ENCODE measurements around the gene MPPED2. TPM values are rescaled to one million over a fixed set of nuclear protein-coding genes. Genes with fewer than 3 reads are reported as not detected.

Gene MPPED2
- total and polyA plus RNA-seq, 2 donors from 2014 or later, result 10.8 to 12.9 TPM

DNA sequence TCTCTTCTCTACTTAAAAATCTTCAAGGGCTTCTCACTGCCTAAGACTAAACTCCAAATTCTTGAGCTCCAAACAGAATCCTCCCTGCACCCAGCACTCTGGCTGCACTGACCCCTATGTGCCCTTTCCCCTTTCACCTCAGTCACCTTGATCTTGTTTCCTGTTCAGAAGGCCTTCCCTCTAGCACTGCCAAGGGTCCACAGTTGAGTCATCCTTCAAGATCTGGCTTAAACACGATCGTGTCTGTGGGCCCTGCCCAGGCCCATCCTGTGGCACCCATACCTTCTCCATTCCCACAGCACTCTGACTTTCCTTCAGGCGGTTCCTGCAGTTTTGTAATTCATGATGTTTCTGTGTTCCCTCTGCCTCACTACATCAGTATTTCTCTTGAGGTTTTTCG is 134.0 kb downstream of the MPPED2 start:
- H3K4me1 ChIP-seq (ENCODE audit: control insufficient read depth in 2 of 3, insufficient read depth in 2 of 3, low read depth in 1 of 3, low read length in 3 of 3), result peaks cover 0 to 8% (median 7%) of the 10 kb centered on the region in 3 donors
- intact Hi-C loops (cut with DNase I), result no loop called here
- no peaks in the 10 kb centered on the region for H3K9me3 ChIP-seq (ENCODE audit: control insufficient read depth in 2 of 3, insufficient read depth in 1 of 3, low read length in 3 of 3)
- H3K4me3 ChIP-seq (ENCODE audit: low read length in 3 of 3), result no peak overlapping the region
- FAIRE-seq (no peak), DNase-seq (no peak)
- H3K9ac ChIP-seq (ENCODE audit: low read length in 3 of 3), result no peak overlapping the region
- no peak overlapping the region for H3K27ac ChIP-seq (ENCODE audit: low read depth in 2 of 2, low read length in 2 of 2)
- H3K36me3 ChIP-seq (ENCODE audit: control insufficient read depth in 2 of 3, insufficient read depth in 3 of 3, low read length in 3 of 3), result no peaks in the 10 kb centered on the region
- TF ChIP-seq, protein P1, sequence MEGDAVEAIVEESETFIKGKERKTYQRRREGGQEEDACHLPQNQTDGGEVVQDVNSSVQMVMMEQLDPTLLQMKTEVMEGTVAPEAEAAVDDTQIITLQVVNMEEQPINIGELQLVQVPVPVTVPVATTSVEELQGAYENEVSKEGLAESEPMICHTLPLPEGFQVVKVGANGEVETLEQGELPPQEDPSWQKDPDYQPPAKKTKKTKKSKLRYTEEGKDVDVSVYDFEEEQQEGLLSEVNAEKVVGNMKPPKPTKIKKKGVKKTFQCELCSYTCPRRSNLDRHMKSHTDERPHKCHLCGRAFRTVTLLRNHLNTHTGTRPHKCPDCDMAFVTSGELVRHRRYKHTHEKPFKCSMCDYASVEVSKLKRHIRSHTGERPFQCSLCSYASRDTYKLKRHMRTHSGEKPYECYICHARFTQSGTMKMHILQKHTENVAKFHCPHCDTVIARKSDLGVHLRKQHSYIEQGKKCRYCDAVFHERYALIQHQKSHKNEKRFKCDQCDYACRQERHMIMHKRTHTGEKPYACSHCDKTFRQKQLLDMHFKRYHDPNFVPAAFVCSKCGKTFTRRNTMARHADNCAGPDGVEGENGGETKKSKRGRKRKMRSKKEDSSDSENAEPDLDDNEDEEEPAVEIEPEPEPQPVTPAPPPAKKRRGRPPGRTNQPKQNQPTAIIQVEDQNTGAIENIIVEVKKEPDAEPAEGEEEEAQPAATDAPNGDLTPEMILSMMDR (IDR thresholded peaks at IDR 0.05; ENCODE audit: borderline replicate concordance, extremely low read depth, insufficient read depth), result no peak
- no peaks in the 10 kb centered on the region for H3K27me3 ChIP-seq (ENCODE audit: control insufficient read depth, insufficient read depth, low read length)

DNA sequence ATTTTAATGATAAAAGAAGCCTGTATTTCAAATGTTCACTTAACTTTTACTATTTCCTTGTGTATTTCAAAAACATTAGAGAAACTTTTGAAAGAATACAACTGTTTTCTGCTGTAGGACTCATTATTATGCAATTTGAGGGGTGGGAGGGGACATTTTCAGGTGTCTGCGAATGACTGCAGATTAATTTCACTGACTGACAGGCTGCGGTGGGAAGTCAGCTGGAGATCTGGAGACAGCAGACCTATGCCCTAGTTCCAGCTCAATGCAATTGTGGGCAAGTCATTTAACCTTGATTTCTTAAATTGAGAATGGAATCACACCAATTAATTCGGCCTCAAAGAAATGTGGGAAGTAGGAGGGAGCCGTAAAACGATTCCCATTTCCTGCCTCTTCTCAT is 134.5 kb downstream of the MPPED2 start:
- Histone ChIP-seq H3K27me3 (ENCODE audit: control insufficient read depth, insufficient read depth, low read length) (no peaks in the 10 kb centered on the region), H3K36me3 (ENCODE audit: control insufficient read depth in 2 of 3, insufficient read depth in 3 of 3, low read length in 3 of 3) (no peaks in the 10 kb centered on the region), H3K9me3 (ENCODE audit: control insufficient read depth in 2 of 3, insufficient read depth in 1 of 3, low read length in 3 of 3) (no peaks in the 10 kb centered on the region), H3K9ac (ENCODE audit: low read length in 3 of 3) (no peak overlapping the region), H3K27ac (ENCODE audit: low read depth in 2 of 2, low read length in 2 of 2) (no peak overlapping the region), H3K4me3 (ENCODE audit: low read length in 3 of 3) (no peak overlapping the region), H3K4me1 (ENCODE audit: control insufficient read depth in 2 of 3, insufficient read depth in 2 of 3, low read depth in 1 of 3, low read length in 3 of 3) (peaks cover 0 to 8% (median 7%) of the 10 kb centered on the region in 3 donors)
- FAIRE-seq, result no peak
- intact Hi-C loops (cut with DNase I), result no loop called here
- DNase-seq, result peak in 2 of 5 donors; percentile 20 to 22
- TF ChIP-seq, protein P1 (IDR thresholded peaks at IDR 0.05; ENCODE audit: borderline replicate concordance, extremely low read depth, insufficient read depth), result no peak

DNA sequence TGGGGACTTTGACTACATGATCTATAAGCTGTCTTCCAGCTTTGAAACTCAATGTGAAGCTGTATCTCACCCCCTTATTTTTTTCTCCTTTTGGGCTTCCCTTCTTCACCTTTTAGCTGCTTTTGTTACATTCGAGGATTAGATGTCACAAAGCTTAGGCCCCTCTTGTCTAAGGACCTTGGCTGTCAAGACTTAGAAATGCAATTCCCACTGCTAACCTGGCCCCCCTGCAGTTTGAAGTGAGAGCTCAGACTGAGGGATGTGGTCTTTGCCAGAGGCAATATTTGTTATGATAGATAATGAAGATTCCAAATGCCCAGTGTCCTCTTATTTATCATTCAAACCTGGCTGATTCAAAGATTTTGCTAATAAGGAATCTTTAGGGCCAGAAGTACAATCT is 135.0 kb downstream of the MPPED2 start:
- Histone ChIP-seq H3K27me3 (ENCODE audit: control insufficient read depth, insufficient read depth, low read length) (no peaks in the 10 kb centered on the region), H3K9ac (ENCODE audit: low read length in 3 of 3) (no peak overlapping the region), H3K4me1 (ENCODE audit: control insufficient read depth in 2 of 3, insufficient read depth in 2 of 3, low read depth in 1 of 3, low read length in 3 of 3) (peaks cover 0 to 8% (median 7%) of the 10 kb centered on the region in 3 donors), H3K9me3 (ENCODE audit: control insufficient read depth in 2 of 3, insufficient read depth in 1 of 3, low read length in 3 of 3) (no peaks in the 10 kb centered on the region), H3K36me3 (ENCODE audit: control insufficient read depth in 2 of 3, insufficient read depth in 3 of 3, low read length in 3 of 3) (no peaks in the 10 kb centered on the region), H3K27ac (ENCODE audit: low read depth in 2 of 2, low read length in 2 of 2) (no peak overlapping the region), H3K4me3 (ENCODE audit: low read length in 3 of 3) (no peak overlapping the region)
- TF ChIP-seq, protein P1 (IDR thresholded peaks at IDR 0.05; ENCODE audit: borderline replicate concordance, extremely low read depth, insufficient read depth), result no peak
- no peak for FAIRE-seq
- no peak for DNase-seq
- intact Hi-C loops (cut with DNase I), result no loop called here

DNA sequence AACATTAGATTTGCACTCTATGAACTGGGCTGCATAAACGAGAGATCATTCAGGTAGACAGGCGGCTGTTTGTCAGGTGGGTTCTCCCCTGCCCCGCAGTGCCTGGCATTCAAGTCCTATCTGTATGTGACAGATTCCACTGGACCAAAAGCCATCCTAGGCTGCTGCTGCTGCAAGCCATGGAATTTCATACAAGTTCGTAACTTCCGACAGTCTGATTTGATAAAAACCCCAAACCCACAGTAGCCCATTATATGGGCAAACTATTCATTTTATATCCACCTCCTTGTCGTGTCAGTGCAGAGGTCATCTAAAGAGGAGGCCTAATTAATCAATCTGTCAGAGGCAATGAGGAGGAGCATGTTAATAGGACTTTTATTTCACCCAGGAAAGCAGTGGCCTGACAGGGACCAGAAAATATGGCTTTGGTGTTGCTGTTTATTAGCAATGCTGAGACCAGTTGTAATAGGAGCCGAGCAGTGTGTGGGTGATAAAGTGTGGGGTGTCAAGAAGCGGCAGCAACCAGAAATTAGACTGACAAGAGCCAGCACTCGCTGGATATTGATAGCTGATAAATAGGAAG is 139.0 kb downstream of the MPPED2 start:
- peak in 4 of 5 donors; percentile 54 to 81 (median 73) for DNase-seq
- H3K9ac ChIP-seq (ENCODE audit: low read length in 3 of 3), result no peak overlapping the region
- no peaks in the 10 kb centered on the region for H3K36me3 ChIP-seq (ENCODE audit: control insufficient read depth in 2 of 3, insufficient read depth in 3 of 3, low read length in 3 of 3)
- H3K4me1 ChIP-seq (ENCODE audit: control insufficient read depth in 2 of 3, insufficient read depth in 2 of 3, low read depth in 1 of 3, low read length in 3 of 3), result peaks cover 0 to 10% (median 2%) of the 10 kb centered on the region in 3 donors
- no peak for FAIRE-seq
- intact Hi-C loops (cut with DNase I), result no loop called here
- H3K27me3 ChIP-seq (ENCODE audit: control insufficient read depth, insufficient read depth, low read length), result peaks cover 3% of the 10 kb centered on the region
- TF ChIP-seq, protein P1 (IDR thresholded peaks at IDR 0.05; ENCODE audit: borderline replicate concordance, extremely low read depth, insufficient read depth), result no peak
- H3K4me3 ChIP-seq (ENCODE audit: low read length in 3 of 3), result no peak overlapping the region
- no peaks in the 10 kb centered on the region for H3K9me3 ChIP-seq (ENCODE audit: control insufficient read depth in 2 of 3, insufficient read depth in 1 of 3, low read length in 3 of 3)
- H3K27ac ChIP-seq (ENCODE audit: low read depth in 2 of 2, low read length in 2 of 2), result no peak overlapping the region
